Astrocyte (in vitro differentiated cells and primary cell): Measurements from ENCODE around the gene STING1. TPM values are rescaled to one million over a fixed set of nuclear protein-coding genes. Genes with fewer than 3 reads are reported as not detected.
"Not testable (repeated sequence)": the region's sequence is repeated elsewhere in the genome, so short reads cannot be mapped to it uniquely, and the experiment has no call there.

Source experiments
- DNase-seq: peaks from one replicate; pipeline ENCODE4 v3.0.0-alpha.2; 2010; ENCODE audit warnings: low read depth
- FAIRE-seq: peaks from 2 replicates; lab custom pipeline; 2011; peaks lifted over from hg19 to GRCh38; lab: Jason Lieb, UNC
- H2AFZ ChIP-seq: 2 replicates; pipeline ENCODE4 v1.6.0; 2012; ENCODE audit warnings: low read depth, low read length, inconsistent platforms
- H3K27ac ChIP-seq: 2 replicates; pipeline ENCODE4 v1.5.1; 2011; ENCODE audit warnings: low read depth, low read length, inconsistent platforms
- H3K27me3 ChIP-seq: 2 replicates; pipeline ENCODE4 v1.6.0; 2011; ENCODE audit warnings: low read length, inconsistent platforms; ENCODE audit not compliant: insufficient read depth
- H3K36me3 ChIP-seq: 2 replicates; pipeline ENCODE4 v1.5.1; 2011; ENCODE audit warnings: low read length, inconsistent platforms; ENCODE audit not compliant: insufficient read depth
- H3K4me1 ChIP-seq: 2 replicates; pipeline ENCODE4 v1.5.1; 2011; ENCODE audit warnings: low read length, inconsistent platforms; ENCODE audit not compliant: insufficient read depth
- H3K4me2 ChIP-seq: 2 replicates; pipeline ENCODE4 v1.6.0; 2012; ENCODE audit warnings: low read length, inconsistent platforms
- H3K4me3 ChIP-seq: 2 replicates; pipeline ENCODE4 v1.5.1; 2011; ENCODE audit warnings: low read depth, mild to moderate bottlenecking, low read length, inconsistent platforms; ENCODE audit not compliant: insufficient read depth
- H3K79me2 ChIP-seq: 2 replicates; pipeline ENCODE4 v1.6.0; 2012; ENCODE audit warnings: mild to moderate bottlenecking, low read length, inconsistent platforms; ENCODE audit not compliant: insufficient read depth
- H3K9ac ChIP-seq: 2 replicates; pipeline ENCODE4 v1.6.0; 2012; ENCODE audit warnings: mild to moderate bottlenecking, low read length, inconsistent platforms
- H3K9me3 ChIP-seq: 2 replicates; pipeline ENCODE4 v1.5.1; 2012; ENCODE audit warnings: low read depth, mild to moderate bottlenecking, low read length, inconsistent platforms; ENCODE audit not compliant: insufficient read depth
- H4K20me1 ChIP-seq: 2 replicates; pipeline ENCODE4 v1.6.0; 2012; ENCODE audit warnings: low read length, inconsistent platforms; ENCODE audit not compliant: insufficient read depth
- H3K27ac Mint-ChIP-seq: one replicate; pipeline ENCODE4 v1.8.0; 2021; ENCODE audit warnings: mild to moderate bottlenecking, mixed read lengths; ENCODE audit not compliant: unreplicated experiment
- H3K27me3 Mint-ChIP-seq: one replicate; pipeline ENCODE4 v1.8.0; 2021; ENCODE audit warnings: low read depth, mixed read lengths; ENCODE audit not compliant: unreplicated experiment
- H3K36me3 Mint-ChIP-seq: one replicate; pipeline ENCODE4 v1.8.0; 2021; ENCODE audit warnings: low read depth, mixed read lengths; ENCODE audit not compliant: unreplicated experiment
- H3K4me1 Mint-ChIP-seq: one replicate; pipeline ENCODE4 v1.8.0; 2021; ENCODE audit warnings: low read depth, mixed read lengths; ENCODE audit not compliant: unreplicated experiment
- H3K4me3 Mint-ChIP-seq: one replicate; pipeline ENCODE4 v1.8.0; 2021; ENCODE audit warnings: mild to moderate bottlenecking, moderate library complexity, mixed read lengths; ENCODE audit not compliant: unreplicated experiment
- H3K9me3 Mint-ChIP-seq: one replicate; pipeline ENCODE4 v1.8.0; 2021; ENCODE audit warnings: mild to moderate bottlenecking, mixed read lengths; ENCODE audit not compliant: unreplicated experiment
- EZH2 ChIP-seq: IDR thresholded peaks from 2 replicates; pipeline ENCODE4 v1.6.1; 2012; ENCODE audit warnings: mild to moderate bottlenecking, low read length, inconsistent platforms; ENCODE audit not compliant: insufficient read depth
- total RNA-seq: library from RNA; stranded (reverse); gene quantifications from 2 replicates; pipeline ENCODE4 v1.2.1, GENCODE V29; 2021
- TF ChIP-seq, protein P1 (sequence below): IDR thresholded peaks from 2 replicates; pipeline ENCODE4 v1.5.1; 2011; ENCODE audit warnings: low read depth, mild to moderate bottlenecking, inconsistent platforms, low read length, moderate library complexity; ENCODE audit not compliant: insufficient read depth

Gene STING1
- total RNA-seq, 1 donor from 2014 or later: 3.3 TPM

DNA sequence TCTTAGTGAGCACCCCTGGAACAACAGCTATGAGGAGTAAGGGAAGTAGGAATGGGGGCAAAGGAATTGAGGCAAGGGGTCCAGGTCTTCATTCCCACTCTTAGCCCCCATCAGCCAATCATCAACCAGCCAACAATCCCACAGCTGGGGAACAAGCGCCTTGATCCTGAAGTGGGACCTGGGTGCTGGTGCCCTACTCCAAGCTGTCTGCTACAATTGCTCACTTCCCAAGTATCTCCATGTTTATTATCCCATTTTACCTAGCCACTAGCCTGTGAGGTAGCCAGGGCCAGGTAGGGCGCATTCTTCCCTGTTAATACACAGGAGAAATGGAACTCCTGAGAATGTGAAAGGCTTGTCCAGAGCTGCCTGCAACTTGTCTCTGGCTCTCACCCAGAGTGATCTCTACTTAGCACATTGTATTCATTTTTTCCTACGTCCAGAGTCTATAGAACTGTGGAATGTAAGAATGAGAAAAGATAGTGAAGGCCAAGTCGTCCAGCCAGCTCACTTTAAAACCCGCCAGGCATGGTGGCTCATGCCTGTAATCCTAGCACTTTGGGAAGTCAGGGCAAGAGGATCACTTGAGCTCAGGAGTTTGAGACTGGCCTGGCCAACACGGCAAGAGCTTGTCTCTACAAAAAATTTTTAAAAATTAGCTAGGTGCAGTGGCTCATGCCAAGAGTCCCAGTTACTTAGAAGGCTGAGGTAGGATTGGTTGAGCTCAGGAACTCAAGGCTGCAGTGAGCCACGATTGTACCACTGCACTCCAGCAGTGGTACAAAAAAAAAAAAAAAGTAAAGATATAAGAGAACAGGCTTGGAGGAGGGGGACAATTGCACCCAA lies 37.0 kb downstream of the STING1 start:
- Mint-ChIP-seq H3K9me3 (no peaks in the 10 kb centered on the region), H3K36me3 (no peaks in the 10 kb centered on the region), H3K27ac (no peak overlapping the region), H3K4me3 (no peak overlapping the region), H3K27me3 (peaks cover 5% of the 10 kb centered on the region), H3K4me1 (peaks cover 11% of the 10 kb centered on the region)
- H3K4me1 ChIP-seq: peaks cover 30% of the 10 kb centered on the region
- no peak overlapping the region for H3K27ac ChIP-seq
- H3K27me3 ChIP-seq: no peaks in the 10 kb centered on the region
- no peaks in the 10 kb centered on the region for H3K79me2 ChIP-seq
- no peaks in the 10 kb centered on the region for H3K9me3 ChIP-seq
- no peak overlapping the region for H3K4me3 ChIP-seq
- FAIRE-seq (no peak), DNase-seq (peak; percentile 85)
- H3K36me3 ChIP-seq: no peaks in the 10 kb centered on the region
- H4K20me1 ChIP-seq: no peaks in the 10 kb centered on the region
- H3K4me2 ChIP-seq: no peak overlapping the region
- TF ChIP-seq EZH2: no peak
- TF ChIP-seq, protein P1, sequence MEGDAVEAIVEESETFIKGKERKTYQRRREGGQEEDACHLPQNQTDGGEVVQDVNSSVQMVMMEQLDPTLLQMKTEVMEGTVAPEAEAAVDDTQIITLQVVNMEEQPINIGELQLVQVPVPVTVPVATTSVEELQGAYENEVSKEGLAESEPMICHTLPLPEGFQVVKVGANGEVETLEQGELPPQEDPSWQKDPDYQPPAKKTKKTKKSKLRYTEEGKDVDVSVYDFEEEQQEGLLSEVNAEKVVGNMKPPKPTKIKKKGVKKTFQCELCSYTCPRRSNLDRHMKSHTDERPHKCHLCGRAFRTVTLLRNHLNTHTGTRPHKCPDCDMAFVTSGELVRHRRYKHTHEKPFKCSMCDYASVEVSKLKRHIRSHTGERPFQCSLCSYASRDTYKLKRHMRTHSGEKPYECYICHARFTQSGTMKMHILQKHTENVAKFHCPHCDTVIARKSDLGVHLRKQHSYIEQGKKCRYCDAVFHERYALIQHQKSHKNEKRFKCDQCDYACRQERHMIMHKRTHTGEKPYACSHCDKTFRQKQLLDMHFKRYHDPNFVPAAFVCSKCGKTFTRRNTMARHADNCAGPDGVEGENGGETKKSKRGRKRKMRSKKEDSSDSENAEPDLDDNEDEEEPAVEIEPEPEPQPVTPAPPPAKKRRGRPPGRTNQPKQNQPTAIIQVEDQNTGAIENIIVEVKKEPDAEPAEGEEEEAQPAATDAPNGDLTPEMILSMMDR: no peak
- H2AFZ ChIP-seq: no peak overlapping the region
- no peak overlapping the region for H3K9ac ChIP-seq

DNA sequence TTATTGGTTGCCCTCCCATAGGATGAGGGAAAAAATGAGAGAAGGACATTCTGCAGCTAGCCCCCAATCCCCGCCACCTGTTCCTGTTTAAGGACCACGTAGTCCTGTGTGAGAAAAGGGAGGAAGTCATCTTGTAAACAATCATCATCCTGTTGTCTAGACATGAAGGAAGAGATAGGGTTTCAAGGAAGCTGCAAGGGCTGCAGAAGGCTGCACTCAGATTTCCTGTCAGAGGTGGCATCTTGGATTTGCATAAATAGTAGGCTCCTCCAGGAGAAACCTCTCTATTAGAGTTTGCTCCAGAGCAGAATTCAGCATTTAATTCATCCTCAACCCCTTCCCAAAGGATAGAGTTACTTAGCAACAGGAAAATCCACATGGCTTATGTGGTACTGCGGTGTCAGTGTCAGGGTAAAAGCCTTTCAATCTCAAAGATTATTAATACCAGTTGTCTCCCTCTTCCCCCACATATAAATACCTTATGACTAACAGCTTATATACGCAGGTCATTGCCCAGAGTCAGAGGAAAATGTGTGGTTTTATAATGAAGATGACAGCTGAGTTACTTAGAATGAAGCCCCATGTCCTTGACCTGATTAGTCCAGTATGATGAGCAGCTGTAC lies 38.6 kb downstream of the STING1 start:
- no peak for TF ChIP-seq EZH2
- TF ChIP-seq, protein P1: no peak
- FAIRE-seq (peak; percentile 71), DNase-seq (peak; percentile 91)
- H3K4me2 ChIP-seq: peak overlapping the region; percentile 57
- peaks cover 14% of the 10 kb centered on the region for H3K4me1 Mint-ChIP-seq
- peaks cover 5% of the 10 kb centered on the region for H3K27me3 Mint-ChIP-seq
- H3K9me3 Mint-ChIP-seq: no peaks in the 10 kb centered on the region
- H3K9me3 ChIP-seq: no peaks in the 10 kb centered on the region
- no peaks in the 10 kb centered on the region for H3K36me3 Mint-ChIP-seq
- H3K27ac Mint-ChIP-seq: peak overlapping the region; percentile 38
- H4K20me1 ChIP-seq: no peaks in the 10 kb centered on the region
- no peaks in the 10 kb centered on the region for H3K79me2 ChIP-seq
- H3K27me3 ChIP-seq: no peaks in the 10 kb centered on the region
- H3K4me1 ChIP-seq: peaks cover 34% of the 10 kb centered on the region
- no peak overlapping the region for H2AFZ ChIP-seq
- H3K4me3 Mint-ChIP-seq: no peak overlapping the region
- no peak overlapping the region for H3K4me3 ChIP-seq
- peak overlapping the region; percentile 39 for H3K27ac ChIP-seq
- no peaks in the 10 kb centered on the region for H3K36me3 ChIP-seq
- peak overlapping the region; percentile 12 for H3K9ac ChIP-seq

DNA sequence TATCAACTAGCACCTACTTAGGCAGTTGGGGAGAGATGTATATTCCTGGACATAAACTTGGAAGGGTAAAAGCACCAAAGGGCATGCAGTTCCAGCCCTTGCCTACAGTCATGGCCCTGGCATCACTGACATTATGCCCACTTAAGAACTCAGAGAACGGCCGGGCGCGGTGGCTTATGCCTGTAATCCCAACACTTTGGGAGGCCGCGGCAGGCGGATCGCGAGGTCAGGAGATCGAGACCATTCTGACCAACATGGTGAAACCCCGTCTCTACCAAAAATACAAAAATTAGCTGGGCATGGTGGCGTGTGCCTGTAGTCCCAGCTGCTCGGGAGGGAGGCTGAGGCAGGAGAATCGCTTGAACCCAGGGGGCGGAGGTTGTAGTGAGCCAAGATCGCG lies 42.1 kb downstream of the STING1 start:
- not testable (repeated sequence) for H3K27ac Mint-ChIP-seq, H3K79me2 ChIP-seq, H3K9me3 ChIP-seq, H3K36me3 Mint-ChIP-seq, H3K9ac ChIP-seq, H3K4me1 Mint-ChIP-seq, H3K27ac ChIP-seq, DNase-seq, H4K20me1 ChIP-seq, H3K4me3 ChIP-seq, H3K27me3 Mint-ChIP-seq, H2AFZ ChIP-seq, H3K4me3 Mint-ChIP-seq, H3K36me3 ChIP-seq, H3K9me3 Mint-ChIP-seq, FAIRE-seq, H3K4me2 ChIP-seq, H3K27me3 ChIP-seq
- peaks cover 33% of the 10 kb centered on the region for H3K4me1 ChIP-seq
